GM12874 (cell line): ENCODE results near the gene NMD3.

Experiments used
- TF ChIP-seq, protein P1 (sequence below): IDR thresholded peaks from 2 replicates; pipeline ENCODE4 v1.5.1; 2011; ENCODE audit warnings: low read depth, mild to moderate bottlenecking, control low read depth, low read length, moderate library complexity; ENCODE audit not compliant: insufficient read depth

The NMD3 gene

DNA sequence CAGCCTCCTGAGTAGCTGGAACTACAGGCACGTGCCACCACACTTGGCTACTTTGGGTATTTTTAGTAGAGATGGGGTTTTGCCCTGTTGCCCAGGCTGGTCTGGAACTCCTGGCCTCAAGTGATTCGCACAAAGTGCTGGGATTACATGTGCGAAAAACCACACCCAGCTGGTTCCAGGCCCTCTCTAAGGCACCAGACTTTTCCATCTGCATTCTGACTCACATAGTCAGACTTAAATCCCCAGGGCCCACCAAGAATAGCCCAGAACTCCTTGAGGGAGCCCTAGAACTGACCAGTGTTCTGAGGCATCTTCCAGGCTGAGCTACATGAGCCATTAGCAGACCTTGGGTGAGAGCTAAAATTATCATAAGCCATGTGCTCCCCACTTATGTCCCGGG, 68.1 kb downstream of the NMD3 start:
- TF ChIP-seq, protein P1, sequence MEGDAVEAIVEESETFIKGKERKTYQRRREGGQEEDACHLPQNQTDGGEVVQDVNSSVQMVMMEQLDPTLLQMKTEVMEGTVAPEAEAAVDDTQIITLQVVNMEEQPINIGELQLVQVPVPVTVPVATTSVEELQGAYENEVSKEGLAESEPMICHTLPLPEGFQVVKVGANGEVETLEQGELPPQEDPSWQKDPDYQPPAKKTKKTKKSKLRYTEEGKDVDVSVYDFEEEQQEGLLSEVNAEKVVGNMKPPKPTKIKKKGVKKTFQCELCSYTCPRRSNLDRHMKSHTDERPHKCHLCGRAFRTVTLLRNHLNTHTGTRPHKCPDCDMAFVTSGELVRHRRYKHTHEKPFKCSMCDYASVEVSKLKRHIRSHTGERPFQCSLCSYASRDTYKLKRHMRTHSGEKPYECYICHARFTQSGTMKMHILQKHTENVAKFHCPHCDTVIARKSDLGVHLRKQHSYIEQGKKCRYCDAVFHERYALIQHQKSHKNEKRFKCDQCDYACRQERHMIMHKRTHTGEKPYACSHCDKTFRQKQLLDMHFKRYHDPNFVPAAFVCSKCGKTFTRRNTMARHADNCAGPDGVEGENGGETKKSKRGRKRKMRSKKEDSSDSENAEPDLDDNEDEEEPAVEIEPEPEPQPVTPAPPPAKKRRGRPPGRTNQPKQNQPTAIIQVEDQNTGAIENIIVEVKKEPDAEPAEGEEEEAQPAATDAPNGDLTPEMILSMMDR = no peak

DNA sequence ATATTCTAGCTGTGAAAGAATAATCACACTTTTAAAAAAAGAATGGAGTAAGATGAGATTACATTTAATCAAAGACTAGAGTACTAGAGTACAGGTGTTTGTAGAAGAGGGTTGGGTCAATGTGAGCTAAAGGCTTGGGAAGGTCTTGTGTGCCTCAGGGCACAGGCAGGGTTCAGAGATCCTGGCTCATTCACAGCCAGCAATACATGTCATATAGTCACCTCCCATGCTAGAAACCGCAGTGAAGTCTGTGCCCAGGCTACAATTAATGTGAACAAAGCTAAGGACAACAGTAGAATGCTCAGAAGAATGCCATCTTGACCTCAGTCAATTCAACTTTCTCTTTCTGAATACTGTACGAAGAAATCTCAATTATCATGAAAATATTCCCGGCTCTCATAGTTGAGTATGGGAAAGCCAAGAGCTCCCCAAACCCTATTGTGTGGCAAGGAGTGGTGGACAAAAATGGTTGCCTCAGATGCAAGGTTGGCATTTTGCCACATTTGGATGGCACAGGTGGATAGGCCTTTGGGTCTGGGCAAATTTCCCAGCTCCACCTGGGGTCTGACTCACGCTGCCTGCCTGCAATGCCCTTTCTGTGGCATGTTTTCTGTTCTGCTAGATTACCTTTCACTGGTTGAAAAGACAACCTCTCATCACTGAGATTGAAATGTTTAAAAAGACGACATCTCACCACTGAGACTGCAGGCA, 70.2 kb downstream of the NMD3 start:
- TF ChIP-seq, protein P1 = no peak

DNA sequence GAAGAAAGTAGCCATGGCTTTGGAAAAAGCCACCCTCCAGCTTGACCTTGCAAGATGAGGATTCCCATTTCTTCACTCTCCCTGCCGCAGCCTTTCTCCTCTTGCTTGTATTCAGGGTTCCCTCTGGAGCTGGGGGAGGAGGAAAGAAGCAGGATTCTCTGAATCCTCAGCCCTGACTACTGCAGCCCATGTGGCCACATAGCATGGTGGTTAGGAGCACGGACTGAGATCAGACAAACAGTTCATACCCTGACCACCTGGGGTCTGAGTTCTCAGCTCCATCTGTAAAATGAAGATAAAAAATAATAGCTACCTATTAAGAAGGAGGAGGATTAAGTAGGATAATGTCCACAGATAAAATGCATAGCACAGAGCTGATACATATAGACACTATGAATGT, 72.3 kb downstream of the NMD3 start:
- TF ChIP-seq, protein P1 = no peak

DNA sequence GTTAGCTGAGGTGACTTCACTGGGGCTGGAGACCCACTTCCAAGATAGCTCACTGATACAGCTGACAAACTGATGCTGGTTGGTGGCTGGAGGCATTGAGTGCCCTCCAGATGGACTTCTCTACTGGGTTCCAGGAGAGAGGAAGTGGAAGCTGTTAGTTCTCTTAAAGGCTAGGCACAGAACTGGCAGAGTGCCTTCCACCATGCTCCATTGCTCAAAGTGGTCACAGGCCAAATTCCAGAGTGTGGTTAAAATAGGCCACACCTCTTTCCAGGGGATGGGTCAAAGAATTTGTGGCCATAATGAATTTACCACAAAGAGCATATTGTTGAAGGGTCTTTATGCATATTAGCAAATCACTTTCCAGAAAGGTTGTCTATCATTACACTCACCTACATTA, 74.2 kb downstream of the NMD3 start:
- TF ChIP-seq, protein P1 = no peak

DNA sequence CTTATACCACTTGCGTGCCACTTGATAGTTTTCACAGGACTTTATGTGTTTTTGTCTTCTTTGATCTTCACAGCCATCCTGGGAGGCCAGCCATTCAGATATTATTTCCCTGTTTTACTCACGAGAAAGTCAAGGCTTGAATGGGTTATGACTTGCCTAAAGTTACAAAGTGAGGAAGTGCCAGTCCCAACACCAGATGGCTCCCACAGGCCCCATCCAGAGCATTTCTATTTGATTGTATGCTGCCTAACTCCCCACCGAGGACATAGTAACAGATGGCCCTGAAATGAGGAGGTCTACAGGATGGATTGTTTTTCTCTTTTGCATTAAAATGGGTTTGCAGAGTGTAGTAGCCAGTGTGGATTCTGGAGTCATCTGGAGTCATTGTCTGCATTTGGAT, 75.7 kb downstream of the NMD3 start:
- TF ChIP-seq, protein P1 = no peak
